HL-60/S4 treated with retinoic acid at 250 ng/mL for 4 days and 3 days (cell line): ENCODE results near the gene MAPK1.
"Not testable (repeated sequence)": the region's sequence is repeated elsewhere in the genome, so short reads cannot be mapped to it uniquely, and the experiment has no call there.

Source experiments
- in situ Hi-C: fragments of 300-500 bp; cut with MboI; formaldehyde crosslinking; loops from 2 replicates; pipeline ENCODE4 v1.7.0; 2022; ENCODE audit warnings: low sequenced_read_pairs

MAPK1 gene

DNA sequence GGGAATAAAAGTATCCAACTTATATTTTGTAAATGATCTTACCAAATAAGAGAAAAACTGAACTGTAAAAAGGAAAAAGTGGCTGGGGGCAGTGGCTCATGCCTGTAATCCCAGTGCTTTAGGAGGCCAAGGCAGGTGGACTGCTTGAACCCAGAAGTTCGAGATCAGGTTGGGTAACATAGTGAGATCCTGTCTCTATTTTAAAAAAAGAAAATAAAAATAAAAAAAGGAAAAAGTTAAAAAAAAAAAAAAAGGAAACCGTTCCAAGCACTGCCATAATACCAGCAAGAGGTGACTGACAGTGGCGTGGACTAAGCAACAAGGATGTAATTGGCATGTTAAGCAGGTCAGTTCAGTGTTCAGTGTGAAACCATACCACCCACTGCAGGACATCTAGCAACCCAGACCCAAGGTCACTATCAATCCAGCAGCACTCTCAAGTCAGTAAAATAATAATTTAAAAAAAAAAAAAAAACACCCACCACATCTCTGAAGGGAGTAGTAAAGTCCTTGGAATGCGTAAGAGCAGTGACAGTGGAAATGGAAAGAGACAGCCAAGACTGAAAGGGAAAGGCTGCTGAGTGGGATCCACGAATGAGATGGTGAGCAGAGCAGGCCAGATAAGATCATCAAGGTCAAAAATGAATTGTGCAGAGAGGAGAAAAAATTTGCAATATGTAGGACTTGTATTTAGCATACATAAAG is 43.6 kb downstream of the MAPK1 start:
- in situ Hi-C loops, result no loop called here

DNA sequence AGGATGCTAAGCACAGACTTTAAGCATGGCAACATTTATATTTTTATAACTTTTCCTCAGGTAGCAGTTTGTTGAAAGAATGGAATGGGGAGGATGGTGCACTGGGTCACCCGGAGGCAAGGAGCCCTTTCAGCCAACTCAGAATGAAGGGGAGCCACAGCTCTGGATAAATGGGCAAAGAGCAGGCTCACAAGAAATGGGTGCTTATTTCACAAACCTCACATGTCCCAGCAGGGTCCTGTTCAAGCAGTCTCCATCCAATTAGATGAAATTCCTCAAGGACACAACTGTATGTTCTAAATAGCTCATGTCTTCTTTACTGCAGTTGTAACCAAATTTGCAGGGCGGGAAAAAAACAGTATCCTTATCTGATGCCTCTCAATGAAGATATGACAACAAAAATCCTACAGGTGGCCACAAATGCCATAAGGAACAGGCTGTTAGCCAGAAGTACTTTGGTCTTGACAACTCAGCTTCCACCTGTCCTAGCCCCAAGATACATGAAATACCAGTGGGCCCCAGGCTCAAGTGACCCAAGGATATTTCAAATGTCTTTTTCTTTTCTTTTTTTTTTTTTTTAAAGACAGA is 48.2 kb downstream of the MAPK1 start:
- in situ Hi-C loops, result no loop called here

DNA sequence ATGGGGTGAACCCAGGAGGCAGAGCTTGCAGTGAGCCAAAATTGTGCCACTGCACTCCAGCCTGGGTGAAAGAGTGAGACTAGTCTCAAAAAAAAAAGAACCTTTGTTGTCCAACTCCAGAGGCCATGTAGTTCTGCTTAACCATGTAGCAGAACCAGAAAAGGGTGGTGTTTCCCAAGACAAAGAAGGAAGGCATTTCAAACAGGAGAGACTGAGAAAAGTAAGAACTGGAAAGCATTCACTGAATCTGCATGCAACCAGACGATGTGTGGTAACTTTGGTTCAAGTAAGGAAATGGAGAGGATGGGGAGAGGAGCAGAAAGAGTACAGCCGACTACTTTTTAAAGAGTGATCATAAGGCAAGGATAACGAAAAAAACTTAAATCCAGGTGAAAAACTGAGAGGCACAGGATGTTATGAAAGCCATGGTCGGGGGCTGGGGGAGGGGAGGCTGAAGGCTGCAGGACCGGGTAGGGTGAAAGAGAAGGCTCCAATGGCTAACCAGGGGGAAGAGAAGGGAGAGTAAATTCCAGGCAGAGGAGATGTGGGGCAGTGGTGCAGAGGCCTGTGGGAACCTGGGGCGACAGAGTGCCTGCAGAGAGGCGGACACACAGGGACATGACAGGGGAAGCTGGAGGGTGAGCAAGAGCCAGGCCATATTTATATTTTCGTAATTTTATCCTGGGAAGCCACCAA is 48.8 kb downstream of the MAPK1 start:
- in situ Hi-C loops, result no loop called here

DNA sequence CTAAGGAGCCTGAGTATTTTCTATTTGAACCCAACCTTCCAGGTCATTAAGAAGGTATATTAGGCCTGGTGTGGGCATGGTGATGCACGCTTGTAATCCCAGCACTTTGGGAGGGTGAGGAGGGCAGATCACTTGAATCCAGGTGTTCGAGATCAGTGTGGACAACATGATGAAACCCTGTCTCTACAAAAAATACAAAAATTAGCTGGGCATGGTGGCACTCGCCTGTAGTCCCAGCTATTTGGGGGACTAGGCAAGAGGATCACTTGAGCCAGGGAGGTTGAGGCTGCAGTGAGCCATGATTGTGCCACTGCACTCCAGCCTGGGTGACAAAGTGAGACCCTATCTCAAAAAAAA is 50.0 kb downstream of the MAPK1 start:
- in situ Hi-C loops, result not testable (repeated sequence)

DNA sequence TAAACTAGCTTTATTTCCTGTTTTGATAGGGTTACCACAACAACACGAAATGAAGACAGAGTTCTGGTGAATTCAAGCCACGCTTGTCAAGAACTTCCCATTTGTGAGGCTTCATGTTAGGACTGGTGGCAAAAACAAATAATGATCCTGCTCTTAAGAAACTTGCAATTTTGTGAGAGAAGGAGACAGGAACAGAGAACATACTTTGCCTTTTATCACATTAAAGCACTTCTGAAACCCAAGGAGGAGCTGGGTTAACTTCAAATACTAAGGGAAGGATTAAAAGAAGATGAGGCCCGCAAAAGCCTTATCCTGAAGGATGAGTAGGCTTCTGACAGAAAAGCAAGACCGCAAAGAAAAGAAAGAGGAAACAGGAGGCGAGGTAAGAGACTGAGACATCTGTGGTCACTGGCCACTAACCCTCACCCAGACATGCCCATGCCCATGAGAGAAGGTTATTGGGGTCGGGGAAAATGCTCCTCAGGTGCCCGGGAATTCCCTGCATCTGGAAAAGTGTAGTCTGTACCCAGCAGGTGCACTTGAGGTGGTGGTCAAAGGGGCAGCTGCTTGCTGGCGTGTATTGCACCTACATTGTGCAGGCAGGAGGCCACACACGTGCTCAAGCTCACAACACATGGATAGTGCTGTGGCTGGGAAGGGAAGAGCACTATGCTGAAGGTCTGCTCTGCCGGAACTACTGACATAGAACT is 50.5 kb downstream of the MAPK1 start:
- in situ Hi-C loops, result no loop called here

- in situ Hi-C loops, result no loop called here
These were observed 51.0 kb downstream of the MAPK1 start for GRCh38 chr22:21816472-21816786.

GRCh38 chr22:21815958-21816357 is 51.5 kb downstream of the MAPK1 start:
- in situ Hi-C loops, result no loop called here

DNA sequence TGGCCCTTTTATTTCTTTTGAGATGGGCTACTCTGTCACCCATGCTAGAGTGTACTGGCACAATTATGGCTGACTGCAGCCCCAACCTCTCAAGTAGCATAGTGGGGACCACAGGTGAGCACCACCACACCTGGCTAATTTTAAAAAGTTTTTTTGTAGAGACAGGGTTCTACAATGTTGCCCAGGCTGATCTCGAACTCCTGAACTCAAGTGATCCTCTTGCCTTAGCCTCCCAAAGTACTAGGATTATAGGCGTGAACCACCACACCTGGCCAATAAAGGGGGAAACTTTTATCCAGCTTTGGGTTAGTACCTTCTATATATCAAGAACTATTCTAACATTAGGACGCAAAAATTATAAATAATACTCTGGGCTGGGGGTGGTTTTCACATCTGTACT is 52.1 kb downstream of the MAPK1 start:
- in situ Hi-C loops, result no loop called here

GRCh38 chr22:21811982-21812381 is 55.5 kb downstream of the MAPK1 start:
- in situ Hi-C loops, result no loop called here

- in situ Hi-C loops, result no loop called here
These were observed 59.6 kb downstream of the MAPK1 start for GRCh38 chr22:21807544-21808529.

DNA sequence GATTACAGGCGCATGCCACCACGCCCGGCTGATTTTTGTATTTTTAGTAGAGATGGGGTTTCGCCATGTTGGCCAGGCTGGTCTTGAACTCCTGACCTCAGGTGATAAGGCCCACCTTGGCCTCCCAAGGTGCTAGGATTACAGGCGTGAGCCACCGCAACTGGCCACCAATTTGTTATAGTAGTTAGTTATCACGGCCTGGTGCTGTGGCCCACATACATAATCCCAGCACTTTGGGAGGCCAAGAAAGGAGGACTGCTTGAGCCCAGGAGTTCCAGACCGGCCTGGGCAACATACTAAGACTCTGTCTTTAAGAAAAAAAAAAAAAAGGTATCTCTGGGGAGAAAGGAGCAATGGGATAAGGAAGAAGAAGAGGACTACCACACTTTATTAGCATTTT is 62.1 kb downstream of the MAPK1 start:
- in situ Hi-C loops, result not testable (repeated sequence)

GRCh38 chr22:21803811-21804249 is 63.6 kb downstream of the MAPK1 start:
- in situ Hi-C loops, result no loop called here

DNA sequence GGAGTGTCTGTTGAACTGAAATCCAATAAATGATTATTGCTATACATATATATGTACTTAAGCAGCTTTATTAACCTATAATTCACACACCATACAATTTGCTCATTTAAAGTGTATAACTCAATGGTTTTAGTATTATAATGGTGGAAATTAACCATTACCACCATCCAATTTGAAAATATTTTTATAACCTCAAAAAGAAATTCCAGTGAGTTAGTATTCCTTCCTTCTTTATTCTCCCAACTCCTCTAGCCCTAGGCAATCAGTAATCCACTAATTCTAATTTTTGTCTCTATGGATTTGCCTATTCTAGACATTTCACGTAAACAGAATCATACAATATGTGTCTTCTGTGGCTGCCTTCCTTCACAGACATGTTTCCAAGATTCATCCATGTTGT is 64.8 kb downstream of the MAPK1 start:
- in situ Hi-C loops, result no loop called here

DNA sequence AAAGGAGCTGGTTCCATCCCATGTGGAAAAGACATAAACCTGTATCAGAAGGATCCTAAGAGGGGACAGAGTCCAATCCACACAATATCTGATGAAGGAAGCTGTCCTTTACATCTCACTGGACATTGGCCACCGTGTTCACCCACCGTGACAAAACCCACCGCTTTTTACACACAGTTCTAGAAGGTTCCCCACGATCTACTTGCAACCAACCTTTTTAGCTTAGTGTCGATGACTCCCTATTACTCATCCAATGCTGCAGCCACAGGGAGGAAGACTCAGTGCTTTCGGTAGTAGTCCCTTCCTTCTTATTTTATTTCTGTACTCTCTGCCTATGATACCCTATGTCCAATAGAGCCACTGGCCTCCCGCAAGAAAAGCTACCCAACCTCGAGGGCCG is 65.4 kb downstream of the MAPK1 start:
- in situ Hi-C loops, result no loop called here

GRCh38 chr22:21801304-21801644 is 66.2 kb downstream of the MAPK1 start:
- in situ Hi-C loops, result not testable (repeated sequence)

- in situ Hi-C loops, result no loop called here
These were observed 66.7 kb downstream of the MAPK1 start for GRCh38 chr22:21800552-21801303.

GRCh38 chr22:21797444-21798221 is 69.8 kb downstream of the MAPK1 start:
- in situ Hi-C loops, result no loop called here

- in situ Hi-C loops, result no loop called here
These were observed 70.6 kb downstream of the MAPK1 start for GRCh38 chr22:21796863-21797262.

DNA sequence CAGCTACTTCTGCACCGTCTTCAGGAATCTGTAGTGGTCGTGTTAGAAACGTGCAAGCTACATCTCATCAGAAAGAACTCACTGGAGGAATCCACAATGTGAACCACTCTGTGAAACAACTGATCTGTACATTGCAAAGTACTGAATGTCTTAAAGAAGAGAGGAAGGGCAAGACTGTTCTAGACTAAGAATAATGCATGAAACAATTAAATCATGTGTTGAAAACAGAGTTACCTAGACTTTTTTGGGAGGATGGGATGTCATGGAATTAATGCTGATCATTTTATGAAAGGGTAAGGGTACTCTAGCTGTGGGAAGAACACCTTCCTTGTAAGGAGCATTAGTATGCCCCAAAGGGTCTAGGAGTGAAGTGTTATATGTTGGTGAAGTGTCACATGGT is 71.2 kb downstream of the MAPK1 start:
- in situ Hi-C loops, result no loop called here
